Ovary (tissue), 9 donors: Measurements from ENCODE around the gene ARHGAP12. TPM values are rescaled to one million over a fixed set of nuclear protein-coding genes. Genes with fewer than 3 reads are reported as not detected.

Experiments
- DNase-seq, 5 donors: peaks; one replicate each; pipeline ENCODE4 v3.0.0-alpha.2; 2019 to 2020
- H3K27ac ChIP-seq, 2 donors: fragments of 200-600 bp; one replicate each; pipeline versions ENCODE4 v1.5.1 to v1.8.0; 2019 to 2022
- H3K27me3 ChIP-seq: fragments of 200-600 bp; one replicate; pipeline ENCODE4 v1.8.0; 2022
- H3K36me3 ChIP-seq: fragments of 200-600 bp; sonication (generic); one replicate; pipeline ENCODE4 v1.5.1; 2019
- H3K4me1 ChIP-seq: one replicate; pipeline ENCODE4 v1.8.1; 2013; ENCODE audit warnings: mild to moderate bottlenecking, moderate library complexity; ENCODE audit not compliant: insufficient read depth
- H3K4me3 ChIP-seq: fragments of 200-600 bp; sonication (generic); one replicate; pipeline ENCODE4 v1.5.1; 2017
- H3K9me3 ChIP-seq, 2 donors: fragments of 200-600 bp in 1 of 2; sonication (generic) in 1 of 2; one replicate each; pipeline versions ENCODE4 v1.5.1 to v1.8.1; 2013 to 2019; ENCODE audit warnings: mild to moderate bottlenecking in 1 of 2, moderate library complexity in 1 of 2
- CTCF ChIP-seq, 3 donors: fragments of 450-650 bp in 2 of 3; fragments of 200-600 bp in 1 of 3; IDR thresholded peaks; one replicate each; pipeline versions ENCODE4 v1.5.1 to v1.8.0; 2016 to 2022; ENCODE audit warnings: antibody characterized with exemption in 3 of 3, mild to moderate bottlenecking in 1 of 3
- EP300 ChIP-seq: sonication (generic); formaldehyde crosslinking; IDR thresholded peaks from one replicate; pipeline ENCODE4 v1.6.1; 2017; ENCODE audit warnings: antibody characterized with exemption
- POLR2A ChIP-seq: fragments of 450-650 bp; IDR thresholded peaks from one replicate; pipeline ENCODE4 v1.6.1; 2017; ENCODE audit warnings: antibody characterized with exemption, mild to moderate bottlenecking, moderate library complexity
- WGBS, 3 donors: extraction: QIAGEN DNeasy Blood & Tissue Kit in 1 of 3; methylation state at CpG; one replicate each; pipeline versions ENCODE4 v1.1.5 to v1.1.7; 2013 to 2017; 5-methylcytosine and 5-hydroxymethylcytosine counted together
- intact Hi-C, 4 donors: fragments of 100-400 bp; cut with DNase I; formaldehyde crosslinking; loops; one replicate each; pipeline versions ENCODE4 v1.11.0 to v1.15.1; 2022 to 2023
- polyA plus RNA-seq, 2 donors: library from polyadenylated mRNA; stranded (reverse); fragments of 200-250 nt in 1 of 2; fragments of 350-450 nt in 1 of 2; fragmentation: Illumina TruSeq in 1 of 2; extraction: RNeasy Lipid Tissue Mini Kit (QIAGEN cat#74804) in 1 of 2; gene quantifications; one replicate each; pipeline ENCODE4 v1.2.3, GENCODE V29; 2013 to 2014
- total RNA-seq, 7 donors: library from RNA; depleted of rRNA in 2 of 7; stranded (reverse); fragments of >200 nt in 2 of 7; fragmentation: NEBNext Ultra II Directional in 3 of 7; extraction: Animal tissue kit (Norgen Biotek cat#: 25700) in 3 of 7; gene quantifications; one replicate each; pipeline versions ENCODE4 v1.1.0 to v1.2.4, GENCODE V29; 2016 to 2023
- donor health status: DM: no; HTN: no; CAD: no; lungs with moderate emphysema.
- donor health status: DM: no; HTN: no; CAD: no.
- donor health status: Bipolar disorder and iron deficiency.
- donor health status: DM: yes; HTN: yes; CAD: no.
- donor health status: DM: no; HTN: no; CAD: no.
- donor health status: DM: yes; HTN: yes; CAD: no.

ARHGAP12 gene
- total and polyA plus RNA-seq, 9 donors, result 13.9 to 60.6 (median 32.0) TPM

- no peak for TF ChIP-seq EP300
- no peak for TF ChIP-seq CTCF (IDR thresholded peaks at IDR 0.05)
- TF ChIP-seq POLR2A, result no peak
- DNase-seq, result no peak
Observed at GRCh38 chr10:31944071-31944433, 15.4 kb upstream of the ARHGAP12 start.

GRCh38 chr10:31942892-31943291, 14.3 kb upstream of the ARHGAP12 start:
- Histone ChIP-seq H3K27me3 (no peaks in the 10 kb centered on the region), H3K4me3 (no peak overlapping the region), H3K36me3 (no peaks in the 10 kb centered on the region), H3K9me3 (no peaks in the 10 kb centered on the region), H3K4me1 (peaks cover 4% of the 10 kb centered on the region), H3K27ac (no peak overlapping the region)
- intact Hi-C loops, result loop anchor here in 2 of 4 donors (10.0 kb wide), 1 partner anchor 78 kb away; no protein-coding TSS in a partner anchor
- TF ChIP-seq EP300 (no peak), CTCF (IDR thresholded peaks at IDR 0.05) (no peak), POLR2A (no peak)
- DNase-seq, result no peak
- WGBS, 3 donors, result 93 to 97% (median 97%) methylated on average over 4 of the region's 4 CpGs

More at GRCh38 chr10:31944071-31944433, 15.4 kb upstream of the ARHGAP12 start:
- H3K4me1 ChIP-seq, result peaks cover 6% of the 10 kb centered on the region
- no peak overlapping the region for H3K4me3 ChIP-seq
- intact Hi-C loops, result loop anchor here in 2 of 4 donors (10.0 kb wide), 1 partner anchor 79 kb away; no protein-coding TSS in a partner anchor
- no peak overlapping the region for H3K27ac ChIP-seq
- no peaks in the 10 kb centered on the region for H3K9me3 ChIP-seq
- H3K27me3 ChIP-seq, result no peaks in the 10 kb centered on the region
- WGBS, 3 donors, result 96 to 99% (median 98%) methylated on average over 3 of the region's 3 CpGs
- H3K36me3 ChIP-seq, result no peaks in the 10 kb centered on the region

- Histone ChIP-seq H3K36me3 (no peaks in the 10 kb centered on the region), H3K9me3 (no peaks in the 10 kb centered on the region), H3K4me1 (peaks cover 2% of the 10 kb centered on the region), H3K4me3 (no peak overlapping the region), H3K27me3 (no peaks in the 10 kb centered on the region), H3K27ac (no peak overlapping the region)
- 89 to 92% (median 90%) methylated on average over 1 of the region's 1 CpG for WGBS, 3 donors
- DNase-seq, result no peak
- intact Hi-C loops, result loop anchor here in 2 of 4 donors (10.0 kb wide), 1 partner anchor 78 kb away; no protein-coding TSS in a partner anchor
- no peak for TF ChIP-seq POLR2A
- no peak for TF ChIP-seq EP300
- no peak for TF ChIP-seq CTCF (IDR thresholded peaks at IDR 0.05)
Observed at GRCh38 chr10:31942435-31942834, 13.8 kb upstream of the ARHGAP12 start.

GRCh38 chr10:31940839-31941653, 12.4 kb upstream of the ARHGAP12 start:
- Histone ChIP-seq H3K4me3 (no peak overlapping the region), H3K36me3 (no peaks in the 10 kb centered on the region), H3K27ac (no peak overlapping the region), H3K27me3 (no peaks in the 10 kb centered on the region), H3K9me3 (no peaks in the 10 kb centered on the region), H3K4me1 (peaks cover 2% of the 10 kb centered on the region)
- TF ChIP-seq POLR2A (no peak), EP300 (no peak), CTCF (IDR thresholded peaks at IDR 0.05) (no peak)
- intact Hi-C loops, result loop anchor here in 2 of 4 donors (10.0 kb wide), 1 partner anchor 76 kb away; no protein-coding TSS in a partner anchor
- DNase-seq, result no peak
- WGBS, 3 donors, result 62 to 74% (median 72%) methylated on average over 7 of the region's 7 CpGs
